SK-MEL-5 (cell line): ENCODE measurements around the gene MFSD6L. TPM values are rescaled to one million over a fixed set of nuclear protein-coding genes. Genes with fewer than 3 reads are reported as not detected.
A peak's percentile ranks its signal among the peaks of the same experiment; 100 is the strongest.
"Not testable (repeated sequence)": the region's sequence is repeated elsewhere in the genome, so short reads cannot be mapped to it uniquely, and the experiment has no call there.

Experiments
- DNase-seq: peaks from one replicate; pipeline ENCODE4 v3.0.0-alpha.2; 2016; ENCODE audit warnings: low read depth, low spot score
- in situ Hi-C: cut with HindIII; loops from 2 replicates; pipeline ENCODE4 v1.10.0; 2016; ENCODE audit warnings: low sequenced_read_pairs, high pct_unique_total_duplicates, low pct_unique_long_range_greater_than_20kb
- total RNA-seq: library from RNA; depleted of rRNA; stranded (reverse); fragments of >200 nt; shearing (Covaris generic); gene quantifications from 2 replicates; pipeline ENCODE4 v1.2.3, GENCODE V29; 2014

Gene MFSD6L
- total RNA-seq, 1 experiment from 2014 or later: not detected

GRCh38 chr17:8829036-8829941, 30.1 kb upstream of the MFSD6L start:
- DNase-seq: no peak
- in situ Hi-C loops: no loop called here

- DNase-seq: no peak
- in situ Hi-C loops: no loop called here
Measured at GRCh38 chr17:8828517-8828875, 29.3 kb upstream of the MFSD6L start.

- DNase-seq: no peak
- in situ Hi-C loops: no loop called here
Measured at GRCh38 chr17:8826808-8827435, 27.8 kb upstream of the MFSD6L start.

- no peak for DNase-seq
- in situ Hi-C loops: no loop called here
Measured at GRCh38 chr17:8825802-8826201, 26.6 kb upstream of the MFSD6L start.

GRCh38 chr17:8823279-8823678, 24.1 kb upstream of the MFSD6L start:
- in situ Hi-C loops: no loop called here

GRCh38 chr17:8822401-8823035, 23.4 kb upstream of the MFSD6L start:
- in situ Hi-C loops: no loop called here
- DNase-seq: no peak

More at GRCh38 chr17:8823279-8823678, 24.1 kb upstream of the MFSD6L start:
- DNase-seq: no peak

GRCh38 chr17:8821446-8822105, 22.4 kb upstream of the MFSD6L start:
- in situ Hi-C loops: no loop called here
- no peak for DNase-seq

GRCh38 chr17:8820311-8821010, 21.3 kb upstream of the MFSD6L start:
- in situ Hi-C loops: no loop called here
- DNase-seq: peak; percentile 13

- no peak for DNase-seq
- in situ Hi-C loops: no loop called here
Measured at GRCh38 chr17:8818654-8819330, 19.6 kb upstream of the MFSD6L start.

- in situ Hi-C loops: no loop called here
- no peak for DNase-seq
Measured at GRCh38 chr17:8818047-8818446, 18.9 kb upstream of the MFSD6L start.

- no peak for DNase-seq
- in situ Hi-C loops: no loop called here
Measured at GRCh38 chr17:8806926-8807550, 7.9 kb upstream of the MFSD6L start.

GRCh38 chr17:8806253-8806925, 7.2 kb upstream of the MFSD6L start:
- DNase-seq: no peak
- in situ Hi-C loops: no loop called here

- DNase-seq, in situ Hi-C loops: not testable (repeated sequence)
Measured at GRCh38 chr17:8805396-8805795, 6.2 kb upstream of the MFSD6L start.

- in situ Hi-C loops: no loop called here
- peak; percentile 37 for DNase-seq
Measured at GRCh38 chr17:8803531-8804420, 4.6 kb upstream of the MFSD6L start.

- DNase-seq: no peak
- in situ Hi-C loops: no loop called here
Measured at GRCh38 chr17:8801135-8801840, 2.1 kb upstream of the MFSD6L start.
